ENCODE data around the gene MED6.

DNA sequence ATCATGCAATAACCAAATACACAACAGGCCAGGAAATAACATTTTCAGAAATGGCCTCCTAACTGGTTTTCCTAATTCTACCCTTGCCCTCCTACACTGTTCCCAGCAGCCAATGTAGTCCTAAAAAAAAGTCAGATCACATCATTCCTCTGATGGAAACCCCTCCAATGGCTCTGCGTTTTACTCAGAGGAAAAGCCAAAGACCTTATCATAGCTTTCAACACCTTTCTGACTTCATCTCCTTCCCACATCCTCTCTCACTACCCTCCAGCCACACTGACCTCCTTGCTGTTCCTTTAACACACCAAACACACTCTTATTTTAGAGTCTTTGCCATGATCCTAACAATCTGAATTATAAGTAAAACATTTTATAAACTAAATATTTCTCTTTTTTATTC, 1.1 kb downstream of the MED6 start:
- TF ChIP-seq, protein P1, sequence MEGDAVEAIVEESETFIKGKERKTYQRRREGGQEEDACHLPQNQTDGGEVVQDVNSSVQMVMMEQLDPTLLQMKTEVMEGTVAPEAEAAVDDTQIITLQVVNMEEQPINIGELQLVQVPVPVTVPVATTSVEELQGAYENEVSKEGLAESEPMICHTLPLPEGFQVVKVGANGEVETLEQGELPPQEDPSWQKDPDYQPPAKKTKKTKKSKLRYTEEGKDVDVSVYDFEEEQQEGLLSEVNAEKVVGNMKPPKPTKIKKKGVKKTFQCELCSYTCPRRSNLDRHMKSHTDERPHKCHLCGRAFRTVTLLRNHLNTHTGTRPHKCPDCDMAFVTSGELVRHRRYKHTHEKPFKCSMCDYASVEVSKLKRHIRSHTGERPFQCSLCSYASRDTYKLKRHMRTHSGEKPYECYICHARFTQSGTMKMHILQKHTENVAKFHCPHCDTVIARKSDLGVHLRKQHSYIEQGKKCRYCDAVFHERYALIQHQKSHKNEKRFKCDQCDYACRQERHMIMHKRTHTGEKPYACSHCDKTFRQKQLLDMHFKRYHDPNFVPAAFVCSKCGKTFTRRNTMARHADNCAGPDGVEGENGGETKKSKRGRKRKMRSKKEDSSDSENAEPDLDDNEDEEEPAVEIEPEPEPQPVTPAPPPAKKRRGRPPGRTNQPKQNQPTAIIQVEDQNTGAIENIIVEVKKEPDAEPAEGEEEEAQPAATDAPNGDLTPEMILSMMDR (optimal IDR thresholded peaks at IDR 0.05 in 1 of 3, IDR thresholded peaks at IDR 0.05 in 1 of 3, conservative IDR thresholded peaks at IDR 0.05 in 1 of 3; ENCODE audit: extremely low read depth in 1 of 3, insufficient read depth in 2 of 3, low read length in 3 of 3), result no peak
- TF ChIP-seq EZH2 (IDR thresholded peaks at IDR 0.05; ENCODE audit: low read length), result no peak
